Raji (cell line): ENCODE data around the gene TST.

Experiments
- POLR2A ChIP-seq: IDR thresholded peaks from 2 replicates; pipeline ENCODE4 v1.6.1; 2011; ENCODE audit warnings: low read depth, low read length, control low read depth; ENCODE audit not compliant: insufficient read depth

Gene TST

GRCh38 chr22:37027556-37027955 lies 8.3 kb upstream of the TST start:
- no peak for TF ChIP-seq POLR2A

GRCh38 chr22:37026325-37026724 lies 7.1 kb upstream of the TST start:
- TF ChIP-seq POLR2A, result no peak

- TF ChIP-seq POLR2A, result no peak
These were observed 6.3 kb upstream of the TST start for GRCh38 chr22:37025500-37026070.

GRCh38 chr22:37024339-37025157 lies 5.3 kb upstream of the TST start:
- TF ChIP-seq POLR2A, result no peak

- no peak for TF ChIP-seq POLR2A
These were observed 4.6 kb upstream of the TST start for GRCh38 chr22:37023743-37024338.

DNA sequence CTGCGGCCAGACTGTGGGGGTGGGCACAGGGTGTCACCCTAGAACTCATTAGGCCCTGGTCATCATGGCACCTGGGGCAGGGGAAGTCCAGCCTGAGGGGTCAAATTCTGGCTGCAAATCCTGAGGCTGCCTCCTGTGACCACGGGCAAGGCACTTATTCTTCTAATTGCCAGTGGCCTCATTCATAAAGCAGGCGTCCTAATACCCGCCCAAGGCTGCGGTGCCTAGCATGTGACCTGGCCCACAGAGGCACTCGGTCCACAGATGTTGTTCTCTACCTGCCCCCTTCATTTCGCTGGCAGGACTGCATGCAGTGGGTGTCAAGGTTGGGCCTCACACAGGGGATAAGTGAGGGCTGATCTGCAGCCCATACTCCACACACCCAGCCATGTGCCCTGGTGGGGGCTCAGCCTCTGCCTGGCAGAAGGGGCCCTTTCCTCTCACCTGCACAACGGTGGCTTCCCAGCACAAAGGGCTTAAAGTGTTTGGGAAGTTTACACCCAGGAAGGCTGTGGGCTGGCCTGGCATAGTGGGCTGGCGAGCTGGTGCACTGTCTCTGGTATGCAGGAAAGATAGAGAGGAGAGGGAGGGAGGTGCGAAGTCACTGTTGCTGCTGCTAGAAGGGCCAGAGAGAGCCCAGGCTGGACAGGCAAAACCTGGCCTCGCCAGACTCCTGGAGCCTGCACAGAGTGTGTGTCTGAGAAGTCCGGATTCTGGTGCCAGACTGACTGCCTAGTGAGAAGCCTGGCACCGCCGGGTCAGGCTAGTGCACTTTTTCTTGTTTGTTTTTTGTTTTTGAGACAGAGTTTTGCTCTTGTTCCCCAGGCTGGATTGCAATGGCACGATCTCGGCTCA lies 3.5 kb upstream of the TST start:
- TF ChIP-seq POLR2A, result no peak

DNA sequence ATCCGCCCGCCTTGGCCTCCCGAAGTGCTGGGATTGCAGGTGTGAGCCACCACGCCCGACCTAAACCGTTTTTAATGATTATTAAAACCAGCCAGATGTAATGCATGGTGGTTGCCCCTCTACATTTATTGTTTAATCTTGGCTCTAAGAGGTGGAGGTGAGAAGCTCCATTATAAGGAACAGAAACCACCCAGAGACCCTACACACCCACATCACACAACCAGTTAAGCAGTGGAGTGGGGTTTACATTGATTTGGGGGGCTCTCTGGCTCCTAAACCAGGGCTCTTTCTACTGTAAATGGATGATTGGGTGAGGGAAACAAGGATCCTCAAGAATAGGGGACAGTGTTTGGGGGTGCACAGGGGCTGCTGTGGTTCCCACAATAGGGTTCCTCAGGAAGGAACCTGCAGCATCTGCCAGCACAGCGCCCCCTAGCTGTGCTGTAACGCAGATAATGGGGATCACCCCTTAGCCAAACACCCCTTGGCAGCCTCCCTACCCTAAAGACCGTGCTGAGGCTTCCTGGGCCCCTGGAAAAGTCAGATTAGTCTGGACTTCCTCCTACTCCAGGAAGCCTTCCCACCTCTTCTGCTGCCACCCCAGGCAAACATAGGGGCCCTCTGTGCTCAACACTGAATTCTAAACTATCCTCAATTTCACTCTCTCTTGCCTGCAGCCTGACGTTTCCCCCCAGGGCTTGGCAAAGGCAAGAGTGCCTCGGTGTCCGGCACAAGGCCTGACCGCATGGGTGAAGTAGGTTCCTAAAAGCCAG lies 2.6 kb upstream of the TST start:
- no peak for TF ChIP-seq POLR2A

DNA sequence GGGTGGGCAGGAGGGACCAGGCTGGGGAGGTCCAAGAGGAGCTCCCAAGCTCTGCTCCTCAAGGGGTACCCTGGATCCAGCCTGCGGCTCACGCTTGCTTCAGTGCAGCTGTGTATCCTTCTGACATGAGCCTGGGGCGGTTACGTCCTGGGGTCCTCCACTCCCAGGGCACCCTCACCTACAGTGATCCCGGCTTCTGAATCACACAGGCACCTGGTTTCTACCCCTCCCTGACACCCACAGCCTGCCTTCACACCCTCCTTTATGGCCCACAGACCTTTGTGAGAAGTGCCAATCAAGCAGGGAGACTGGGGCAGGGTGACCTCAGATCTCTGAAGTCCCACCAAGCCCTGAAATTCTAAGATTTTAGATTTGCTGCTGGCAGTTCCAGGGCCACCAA lies 1.8 kb upstream of the TST start:
- no peak for TF ChIP-seq POLR2A

DNA sequence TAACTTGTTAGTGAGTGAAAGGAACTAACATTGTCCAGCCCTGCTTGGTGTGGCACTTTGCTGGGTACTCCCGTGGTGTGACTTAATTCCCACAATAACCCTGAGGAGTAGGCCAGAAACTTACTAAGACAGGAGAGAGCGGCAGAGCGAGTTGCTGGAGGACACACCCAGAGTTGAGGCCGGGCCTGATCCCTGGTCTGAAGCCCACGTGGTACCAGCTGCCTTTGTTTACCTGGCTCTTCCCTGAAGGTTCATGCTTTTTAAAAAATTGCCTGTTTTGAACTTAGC lies 889 bp upstream of the TST start:
- no peak for TF ChIP-seq POLR2A

GRCh38 chr22:37018815-37019308 lies 385 bp downstream of the TST start:
- no peak for TF ChIP-seq POLR2A

GRCh38 chr22:37018086-37018814 lies 997 bp downstream of the TST start:
- no peak for TF ChIP-seq POLR2A

- TF ChIP-seq POLR2A, result no peak
These were observed 1.9 kb downstream of the TST start for GRCh38 chr22:37017356-37017755.

- no peak for TF ChIP-seq POLR2A
These were observed 2.9 kb downstream of the TST start for GRCh38 chr22:37016134-37016910.

GRCh38 chr22:37015587-37015878 lies 3.7 kb downstream of the TST start:
- TF ChIP-seq POLR2A, result no peak
